ENCODE measurements around the gene ADAMTS17.

Gene ADAMTS17

DNA sequence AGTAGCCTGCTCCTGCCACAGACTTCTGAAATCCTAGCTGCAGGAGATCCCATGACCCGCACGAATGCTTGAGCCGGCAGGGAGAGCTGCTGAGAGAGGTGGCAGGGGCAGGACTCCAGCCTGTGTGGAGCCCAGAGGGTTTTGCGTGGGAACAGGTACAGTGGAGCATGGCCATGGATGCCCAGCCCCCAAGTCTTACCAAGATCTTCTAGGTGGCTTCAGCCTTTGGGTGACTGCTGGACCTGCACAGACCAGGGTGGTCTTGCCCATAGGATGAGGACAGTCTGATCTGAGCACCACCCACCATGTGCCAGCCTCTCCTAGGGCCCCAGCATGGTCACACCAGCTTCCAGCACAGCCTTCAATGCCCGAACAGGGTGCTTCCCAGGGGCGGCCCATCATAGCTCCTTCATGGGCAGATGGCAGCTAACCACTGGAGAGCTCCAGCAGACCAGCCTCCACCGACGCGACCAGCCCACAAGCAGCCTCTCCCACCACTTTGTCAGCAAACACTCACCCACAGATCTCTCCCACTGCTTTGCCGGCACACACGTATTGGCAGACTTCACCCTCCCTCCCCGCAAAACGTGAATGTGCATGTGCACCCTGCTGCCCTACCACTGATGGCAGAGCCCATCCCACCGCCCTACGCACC is 56.0 kb downstream of the ADAMTS17 start:
- H3K4me3 ChIP-seq (ENCODE audit: low read length): no peak overlapping the region
- DNase-seq (ENCODE audit: low read depth): no peak
- TF ChIP-seq, protein P1, sequence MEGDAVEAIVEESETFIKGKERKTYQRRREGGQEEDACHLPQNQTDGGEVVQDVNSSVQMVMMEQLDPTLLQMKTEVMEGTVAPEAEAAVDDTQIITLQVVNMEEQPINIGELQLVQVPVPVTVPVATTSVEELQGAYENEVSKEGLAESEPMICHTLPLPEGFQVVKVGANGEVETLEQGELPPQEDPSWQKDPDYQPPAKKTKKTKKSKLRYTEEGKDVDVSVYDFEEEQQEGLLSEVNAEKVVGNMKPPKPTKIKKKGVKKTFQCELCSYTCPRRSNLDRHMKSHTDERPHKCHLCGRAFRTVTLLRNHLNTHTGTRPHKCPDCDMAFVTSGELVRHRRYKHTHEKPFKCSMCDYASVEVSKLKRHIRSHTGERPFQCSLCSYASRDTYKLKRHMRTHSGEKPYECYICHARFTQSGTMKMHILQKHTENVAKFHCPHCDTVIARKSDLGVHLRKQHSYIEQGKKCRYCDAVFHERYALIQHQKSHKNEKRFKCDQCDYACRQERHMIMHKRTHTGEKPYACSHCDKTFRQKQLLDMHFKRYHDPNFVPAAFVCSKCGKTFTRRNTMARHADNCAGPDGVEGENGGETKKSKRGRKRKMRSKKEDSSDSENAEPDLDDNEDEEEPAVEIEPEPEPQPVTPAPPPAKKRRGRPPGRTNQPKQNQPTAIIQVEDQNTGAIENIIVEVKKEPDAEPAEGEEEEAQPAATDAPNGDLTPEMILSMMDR (conservative IDR thresholded peaks at IDR 0.05; ENCODE audit: low read length): no peak

DNA sequence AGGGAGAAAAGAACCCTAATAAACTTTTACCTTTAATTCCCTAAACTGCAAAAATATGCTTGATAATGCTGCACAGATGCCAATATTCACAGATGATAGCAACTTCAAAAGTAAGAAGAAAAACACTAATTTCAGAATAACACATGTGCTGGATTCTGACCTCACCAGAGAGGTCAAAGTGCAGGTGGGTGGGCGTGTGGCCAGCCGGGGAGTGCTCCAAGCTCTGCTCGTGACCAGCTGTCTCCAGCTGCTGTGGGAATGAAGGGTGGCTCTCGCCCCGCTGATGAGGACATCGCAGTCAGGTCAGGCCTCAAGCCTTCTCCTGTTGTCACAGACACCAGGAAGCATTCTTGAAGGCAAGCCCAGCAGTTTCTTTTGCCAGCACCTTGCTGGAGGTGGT is 57.1 kb downstream of the ADAMTS17 start:
- no peak for DNase-seq (ENCODE audit: low read depth)
- TF ChIP-seq, protein P1 (conservative IDR thresholded peaks at IDR 0.05; ENCODE audit: low read length): no peak
- H3K4me3 ChIP-seq (ENCODE audit: low read length): no peak overlapping the region

DNA sequence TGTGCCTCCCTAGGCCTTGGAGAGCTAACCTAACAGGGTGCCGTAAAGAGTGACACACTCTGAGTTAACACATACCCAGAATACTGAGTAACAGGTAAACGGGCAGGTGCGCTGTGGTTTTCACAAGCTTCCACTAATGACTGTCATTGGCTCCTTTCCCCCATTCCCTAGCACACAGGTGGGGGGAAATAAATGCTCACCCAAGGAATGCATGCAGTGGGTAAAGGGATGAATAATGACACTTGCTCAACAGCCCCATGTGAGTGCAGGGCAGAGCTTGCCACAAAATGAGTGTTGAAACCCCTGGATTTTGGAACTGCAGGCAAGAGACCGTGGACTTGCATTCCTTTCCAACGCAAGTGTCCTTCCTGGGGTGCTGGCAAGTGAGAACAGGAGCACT is 57.6 kb downstream of the ADAMTS17 start:
- no peak for DNase-seq (ENCODE audit: low read depth)
- no peak overlapping the region for H3K4me3 ChIP-seq (ENCODE audit: low read length)
- TF ChIP-seq, protein P1 (conservative IDR thresholded peaks at IDR 0.05; ENCODE audit: low read length): no peak

DNA sequence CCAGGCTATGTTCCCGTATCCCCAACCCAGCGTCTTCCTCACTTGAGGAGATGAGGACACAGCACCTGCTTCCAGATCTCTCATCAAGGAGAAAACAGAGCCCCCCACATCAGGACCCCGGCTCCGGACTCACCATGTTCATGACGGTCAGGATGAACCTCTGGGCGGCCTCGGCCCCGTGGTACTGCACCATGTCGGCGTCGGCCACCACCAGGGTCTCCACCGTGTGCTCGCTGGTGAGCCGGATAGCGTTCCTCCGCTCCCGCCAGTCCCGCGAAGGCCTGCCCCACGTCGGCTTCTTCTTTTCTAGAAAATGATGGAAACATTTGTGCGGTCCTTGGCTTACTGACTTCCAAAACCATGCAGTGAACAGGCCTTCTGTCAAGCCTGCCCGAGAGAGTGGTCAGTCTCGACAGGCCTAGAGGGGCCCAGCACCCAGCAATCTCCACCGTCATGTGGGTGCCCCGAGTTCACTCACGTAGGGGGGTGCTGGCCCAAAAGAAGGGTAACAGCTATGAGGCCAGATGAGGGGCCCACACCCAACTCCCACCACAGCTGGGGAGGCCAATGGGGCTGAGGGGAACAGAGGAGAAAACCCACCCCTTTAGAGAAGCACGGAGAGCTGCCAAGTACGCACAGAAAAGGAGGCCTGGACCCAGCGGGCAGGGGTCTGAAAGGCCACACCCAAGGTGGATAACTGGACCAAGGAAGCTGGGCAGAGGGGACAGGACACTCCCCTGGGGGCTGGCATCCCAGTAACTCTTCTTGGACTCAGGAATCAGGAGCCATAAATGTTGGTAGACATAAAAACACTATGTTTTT is 60.5 kb downstream of the ADAMTS17 start:
- H3K4me3 ChIP-seq (ENCODE audit: low read length): no peak overlapping the region
- DNase-seq (ENCODE audit: low read depth): no peak
- TF ChIP-seq, protein P1 (conservative IDR thresholded peaks at IDR 0.05; ENCODE audit: low read length): no peak

DNA sequence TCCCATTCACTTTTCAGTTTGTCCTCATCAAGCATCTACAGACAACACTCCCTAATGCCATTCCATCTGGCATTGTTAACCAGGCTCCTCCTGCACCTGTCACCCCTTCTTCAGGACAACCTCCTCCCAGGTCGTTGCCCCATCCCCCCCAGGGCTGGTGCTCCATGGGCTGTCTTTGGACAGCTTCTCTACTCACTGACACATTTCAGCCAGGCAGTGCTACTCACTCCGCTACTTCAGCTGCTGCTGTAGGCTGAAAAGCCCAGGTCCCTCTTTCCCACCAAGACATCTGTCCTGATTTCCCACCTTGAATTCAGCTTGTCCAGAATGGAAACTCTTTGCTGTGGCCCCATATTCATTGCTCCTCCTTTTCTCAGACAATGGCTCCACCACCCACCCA is 61.9 kb downstream of the ADAMTS17 start:
- TF ChIP-seq, protein P1 (conservative IDR thresholded peaks at IDR 0.05; ENCODE audit: low read length): no peak
- no peak for DNase-seq (ENCODE audit: low read depth)
- no peak overlapping the region for H3K4me3 ChIP-seq (ENCODE audit: low read length)

DNA sequence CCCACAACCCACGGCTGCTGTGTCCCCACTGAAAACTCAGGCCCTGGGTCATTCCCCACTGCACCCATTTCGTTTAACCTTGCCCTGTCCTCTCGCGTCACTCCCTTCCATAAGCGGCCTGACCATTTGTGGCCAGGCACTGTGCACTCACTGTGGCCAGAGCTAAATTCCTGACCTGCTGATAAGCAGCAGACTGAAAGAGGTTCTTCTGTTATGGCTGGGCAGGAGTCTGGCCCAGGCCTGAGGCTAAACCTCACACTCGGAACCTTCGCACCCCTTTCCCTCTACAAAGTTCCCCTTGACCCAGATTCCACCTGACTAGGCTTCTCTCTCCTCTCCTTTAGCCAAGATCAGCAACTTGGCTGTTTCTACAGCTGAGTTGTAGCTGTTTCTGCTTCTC is 62.3 kb downstream of the ADAMTS17 start:
- no peak for DNase-seq (ENCODE audit: low read depth)
- H3K4me3 ChIP-seq (ENCODE audit: low read length): no peak overlapping the region
- TF ChIP-seq, protein P1 (conservative IDR thresholded peaks at IDR 0.05; ENCODE audit: low read length): no peak
